CD4-positive, alpha-beta T cell treated with Interferon gamma for 1 hour (primary cell): ENCODE data around the gene AHNAK2.
"Not testable (repeated sequence)": the region's sequence is repeated elsewhere in the genome, so short reads cannot be mapped to it uniquely, and the experiment has no call there.

Experiments
- DNase-seq: peaks from one replicate; pipeline ENCODE4 v3.0.0-alpha.2; 2020

AHNAK2 gene

GRCh38 chr14:104950701-104951100 lies 27.5 kb downstream of the AHNAK2 start:
- not testable (repeated sequence) for DNase-seq

DNA sequence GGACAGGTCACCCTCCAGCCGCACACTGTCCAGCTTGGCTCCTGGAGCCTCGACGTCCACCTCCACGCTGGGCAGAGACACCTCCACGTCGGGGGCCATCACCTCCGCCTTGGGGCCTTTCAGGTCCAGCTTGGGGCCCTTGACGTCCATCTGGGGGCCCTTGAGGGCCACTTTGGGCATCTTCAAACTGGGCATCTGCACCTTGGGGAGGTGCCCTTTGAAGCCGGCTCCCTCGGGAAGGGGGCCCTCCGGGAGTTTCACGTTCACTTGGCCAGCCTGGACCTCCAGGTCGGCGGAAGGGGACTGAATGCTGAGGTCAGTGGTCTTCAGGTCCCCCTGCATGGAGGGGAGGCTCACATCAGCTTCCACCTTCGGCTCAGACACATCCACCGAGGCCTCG lies 28.2 kb downstream of the AHNAK2 start:
- no peak for DNase-seq

- DNase-seq, result not testable (repeated sequence)
These were observed 28.7 kb downstream of the AHNAK2 start for GRCh38 chr14:104949406-104949955.

GRCh38 chr14:104948736-104949031 lies 29.5 kb downstream of the AHNAK2 start:
- no peak for DNase-seq

DNA sequence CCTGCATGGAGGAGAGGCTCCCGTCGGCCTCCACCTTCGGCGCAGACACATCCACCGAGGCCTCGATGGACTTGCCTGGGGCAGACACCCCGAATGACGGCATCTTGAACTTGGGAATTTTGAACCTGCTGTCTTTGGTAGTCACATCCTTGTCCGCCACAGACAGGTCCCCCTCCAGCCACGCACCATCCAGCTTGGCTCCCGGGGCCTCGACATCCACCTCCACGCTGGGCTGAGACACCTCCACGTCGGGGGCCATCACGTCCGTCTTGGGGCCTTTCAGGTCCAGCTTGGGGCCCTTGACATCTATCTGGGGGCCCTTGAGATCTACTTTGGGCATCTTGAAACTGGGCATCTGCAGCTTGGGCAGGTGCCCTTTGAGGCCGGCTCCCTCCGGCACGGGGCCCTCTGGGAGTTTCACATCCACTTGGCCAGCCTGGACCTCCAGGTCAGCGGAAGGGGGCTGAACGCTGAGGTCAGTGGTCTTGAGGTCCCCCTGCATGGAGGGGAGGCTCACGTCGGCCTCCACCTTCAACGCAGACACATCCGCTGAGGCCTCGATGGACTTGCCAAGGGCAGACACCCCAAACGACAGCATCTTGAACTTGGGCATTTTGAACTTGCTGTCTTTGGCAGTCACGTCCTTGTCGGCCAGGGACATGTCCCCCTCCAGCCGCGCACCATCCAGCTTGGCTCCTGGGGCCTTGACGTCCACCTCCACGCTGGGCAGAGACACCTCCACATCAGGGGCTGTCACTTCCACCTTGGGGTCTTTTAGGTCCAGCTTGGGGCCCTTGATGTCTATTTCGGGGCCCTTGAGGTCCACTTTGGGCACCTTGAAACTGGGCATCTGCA lies 30.1 kb downstream of the AHNAK2 start:
- DNase-seq, result not testable (repeated sequence)

DNA sequence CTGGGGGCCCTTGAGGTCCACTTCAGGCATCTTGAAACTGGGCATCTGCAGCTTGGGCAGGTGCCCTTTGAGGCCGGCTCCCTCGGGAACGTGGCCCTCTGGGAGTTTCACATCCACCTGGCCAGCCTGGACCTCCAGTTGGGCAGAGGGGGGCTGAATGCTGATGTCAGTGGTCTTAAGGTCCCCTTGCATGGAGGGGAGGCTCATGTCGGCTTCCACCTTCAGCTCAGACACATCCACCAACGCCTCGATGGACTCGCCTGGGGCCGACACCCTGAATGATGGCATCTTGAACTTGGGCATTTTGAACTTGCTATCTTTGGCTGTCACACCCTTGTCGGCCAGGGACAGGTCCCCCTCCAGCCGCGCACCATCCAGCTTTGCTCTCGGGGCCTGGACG lies 31.0 kb downstream of the AHNAK2 start:
- not testable (repeated sequence) for DNase-seq

- not testable (repeated sequence) for DNase-seq
These were observed 31.9 kb downstream of the AHNAK2 start for GRCh38 chr14:104945986-104946965.

GRCh38 chr14:104945266-104945665 lies 32.9 kb downstream of the AHNAK2 start:
- DNase-seq, result not testable (repeated sequence)

- DNase-seq, result not testable (repeated sequence)
These were observed 33.6 kb downstream of the AHNAK2 start for GRCh38 chr14:104944436-104945205.

DNA sequence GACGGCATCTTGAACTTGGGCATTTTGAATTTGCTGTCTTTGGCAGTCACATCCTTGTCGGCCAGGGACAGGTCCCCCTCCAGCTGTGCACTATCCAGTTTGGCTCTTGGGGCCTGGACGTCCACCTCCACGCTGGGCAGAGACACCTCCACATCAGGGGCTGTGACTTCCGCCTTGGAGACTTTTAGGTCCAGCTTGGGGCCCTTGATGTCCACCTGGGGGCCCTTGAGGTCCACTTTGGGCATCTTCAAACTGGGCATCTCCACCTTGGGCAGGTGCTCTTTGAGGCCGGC lies 34.2 kb downstream of the AHNAK2 start:
- not testable (repeated sequence) for DNase-seq

- not testable (repeated sequence) for DNase-seq
These were observed 34.8 kb downstream of the AHNAK2 start for GRCh38 chr14:104943216-104944015.

- DNase-seq, result no peak
These were observed 35.6 kb downstream of the AHNAK2 start for GRCh38 chr14:104942586-104942985.

DNA sequence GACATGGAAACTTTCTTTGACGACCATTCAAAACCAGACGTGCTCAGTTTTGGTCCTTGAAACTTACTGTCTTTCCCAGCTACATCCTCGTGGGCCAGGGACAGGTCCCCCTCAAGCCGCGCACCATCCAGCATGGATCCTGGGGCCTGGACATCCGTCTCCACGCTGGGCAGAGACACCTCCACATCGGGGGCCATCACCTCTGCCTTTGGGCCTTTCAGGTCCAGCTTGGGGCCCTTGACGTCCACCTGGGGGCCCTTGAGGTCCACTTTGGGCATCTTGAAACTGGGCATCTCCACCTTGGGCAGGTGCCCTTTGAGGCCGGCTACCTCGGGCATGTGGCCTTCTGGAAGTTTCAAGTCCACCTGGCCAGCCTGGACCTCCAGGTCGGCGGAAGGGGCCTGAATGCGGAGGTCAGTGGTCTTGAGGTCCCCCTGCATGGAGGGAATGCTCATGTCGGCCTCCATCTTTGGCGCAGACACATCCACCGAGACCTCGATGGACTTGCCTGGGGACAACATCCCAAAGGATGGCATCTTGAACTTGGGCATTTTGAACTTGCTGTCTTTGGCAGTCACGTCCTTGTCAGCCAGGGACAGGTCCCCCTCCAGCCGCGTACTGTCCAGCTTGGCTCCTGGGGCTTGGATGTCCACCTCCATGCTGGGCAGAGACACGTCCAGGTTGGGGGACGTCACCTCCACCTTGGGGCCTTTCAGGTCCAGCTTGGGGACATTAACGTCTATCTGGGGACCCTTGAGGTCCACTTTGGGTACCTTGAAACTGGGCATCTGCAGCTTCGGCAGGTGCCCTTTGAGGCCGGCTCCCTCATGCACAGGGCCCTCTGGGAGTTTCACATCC lies 36.4 kb downstream of the AHNAK2 start:
- DNase-seq, result no peak

DNA sequence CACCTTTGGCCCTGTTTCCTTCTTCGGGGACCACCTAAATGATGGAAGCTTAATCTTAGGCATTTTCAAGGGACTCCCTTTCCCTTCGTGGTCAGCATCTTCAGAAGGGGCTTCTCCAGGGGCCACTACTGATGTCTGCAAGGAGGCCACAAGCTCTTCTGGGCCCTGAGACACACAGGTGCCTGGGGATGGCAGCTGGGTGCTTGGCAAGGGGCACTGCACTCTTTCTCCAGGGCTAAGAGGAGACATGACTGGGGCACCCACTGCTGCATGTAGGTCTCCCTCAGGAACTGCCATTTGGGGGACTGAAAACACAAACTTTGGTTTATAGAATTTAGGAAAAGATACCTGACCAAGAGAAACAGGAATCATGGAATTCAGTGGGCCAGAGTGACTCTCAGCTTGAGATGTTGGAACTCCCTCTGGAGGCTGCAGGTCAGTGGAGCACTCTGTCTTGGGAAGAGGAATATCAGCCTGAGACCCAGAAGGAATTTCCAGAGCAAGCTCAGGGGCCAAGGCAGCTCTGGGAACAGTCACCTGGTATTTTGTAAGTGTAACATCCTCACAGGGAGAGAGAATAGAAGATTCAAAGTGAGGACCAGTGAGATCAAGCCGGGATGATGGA lies 37.5 kb downstream of the AHNAK2 start:
- DNase-seq, result no peak

- no peak for DNase-seq
These were observed 38.3 kb downstream of the AHNAK2 start for GRCh38 chr14:104939666-104940410.

DNA sequence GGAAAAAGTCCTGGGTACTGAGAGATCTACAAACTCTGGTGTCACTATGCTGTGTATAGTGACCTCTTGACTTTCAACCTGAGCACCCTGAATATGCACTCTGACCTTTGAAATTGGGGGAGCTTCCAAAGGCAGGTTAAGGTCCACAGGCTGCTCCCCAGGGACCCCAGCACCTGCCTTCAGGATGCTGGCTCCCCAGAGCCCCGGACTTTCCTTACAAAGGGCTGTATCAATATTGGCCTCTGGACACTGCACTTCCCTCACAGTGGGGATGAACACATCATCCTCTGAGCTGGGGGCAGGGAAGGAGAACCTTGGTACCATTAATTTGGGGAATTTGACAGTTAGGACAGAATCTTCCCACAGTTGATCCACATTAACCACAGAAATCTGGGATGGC lies 39.2 kb downstream of the AHNAK2 start:
- DNase-seq, result no peak

GRCh38 chr14:104938436-104938835 lies 39.7 kb downstream of the AHNAK2 start:
- DNase-seq, result no peak

- DNase-seq, result no peak
These were observed 40.3 kb downstream of the AHNAK2 start for GRCh38 chr14:104937694-104938365.

DNA sequence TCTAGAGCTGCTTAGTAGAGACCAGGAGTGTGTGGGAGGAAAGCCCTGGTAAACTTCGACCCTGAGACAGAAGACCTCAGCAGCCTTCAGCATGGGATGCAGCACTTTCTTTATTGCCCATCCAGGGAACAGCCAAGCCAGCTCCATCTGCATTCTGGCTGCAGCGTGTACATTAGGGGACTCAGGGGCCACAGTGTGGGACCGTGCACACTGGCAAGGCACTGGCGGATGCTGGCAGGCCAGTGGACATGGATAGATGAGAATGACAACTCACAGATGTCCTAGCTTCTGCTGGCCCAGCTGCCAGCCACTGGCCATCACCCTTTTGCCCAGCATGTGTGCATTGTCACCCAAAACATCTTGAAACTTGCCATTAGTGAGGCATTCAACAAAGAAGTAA lies 41.0 kb downstream of the AHNAK2 start:
- DNase-seq, result no peak
